Fibroblast of lung (primary cell): ENCODE results near the gene PCMTD2. TPM values are rescaled to one million over a fixed set of nuclear protein-coding genes. Genes with fewer than 3 reads are reported as not detected.

Source experiments
- DNase-seq, 2 donors: peaks; one replicate each; pipeline versions ENCODE4 v3.0.0 to v3.0.0-alpha.2; 2010; ENCODE audit warnings: low read depth in 2 of 2
- H2AFZ ChIP-seq: 2 replicates; pipeline ENCODE4 v1.5.1; 2012; ENCODE audit warnings: low read length, control low read depth, inconsistent platforms
- H3K27ac ChIP-seq: 2 replicates; pipeline ENCODE4 v1.5.1; 2011; ENCODE audit warnings: low read length, control low read depth; ENCODE audit not compliant: insufficient read depth
- H3K27me3 ChIP-seq: 2 replicates; pipeline ENCODE4 v1.5.1; 2011; ENCODE audit warnings: mild to moderate bottlenecking, low read length; ENCODE audit not compliant: control insufficient read depth, insufficient read depth
- H3K36me3 ChIP-seq: 2 replicates; pipeline ENCODE4 v1.5.1; 2011; ENCODE audit warnings: low read length; ENCODE audit not compliant: control insufficient read depth, insufficient read depth
- H3K4me1 ChIP-seq: 2 replicates; pipeline ENCODE4 v1.5.1; 2011; ENCODE audit warnings: low read length; ENCODE audit not compliant: control insufficient read depth, insufficient read depth; ENCODE audit errors: extremely low read depth
- H3K4me2 ChIP-seq: 2 replicates; pipeline ENCODE4 v1.5.1; 2011; ENCODE audit warnings: low read length, control low read depth; ENCODE audit not compliant: insufficient read depth; ENCODE audit errors: extremely low read depth
- H3K4me3 ChIP-seq, 4 experiments: fragments of 200-600 bp in 1 of 4; sonication (generic) in 1 of 4; replicated peaks in 1 of 4; 2 replicates each; pipeline ENCODE4 v1.5.1; 2011 to 2016; ENCODE audit warnings: low read length in 4 of 4, low read depth in 3 of 4, mild to moderate bottlenecking in 3 of 4, control low read depth in 2 of 4, inconsistent platforms in 1 of 4, mixed read lengths in 1 of 4; ENCODE audit not compliant: insufficient read depth in 1 of 4; ENCODE audit errors: control extremely low read depth in 1 of 4
- H3K79me2 ChIP-seq: 2 replicates; pipeline ENCODE4 v1.5.1; 2012; ENCODE audit warnings: mild to moderate bottlenecking, low read length, inconsistent platforms; ENCODE audit not compliant: control insufficient read depth, insufficient read depth
- H3K9ac ChIP-seq: 2 replicates; pipeline ENCODE4 v1.5.1; 2011; ENCODE audit warnings: mild to moderate bottlenecking, low read length, control low read depth; ENCODE audit not compliant: insufficient read depth
- H3K9me3 ChIP-seq: 2 replicates; pipeline ENCODE4 v1.5.1; 2012; ENCODE audit warnings: low read depth, low read length; ENCODE audit not compliant: control insufficient read depth, insufficient read depth
- H4K20me1 ChIP-seq: 2 replicates; pipeline ENCODE4 v1.5.1; 2011; ENCODE audit warnings: low read length; ENCODE audit not compliant: control insufficient read depth, insufficient read depth; ENCODE audit errors: extremely low read depth
- EZH2 ChIP-seq: IDR thresholded peaks from 2 replicates; pipeline ENCODE4 v1.5.1; 2012; ENCODE audit warnings: low read length, control low read depth, mild to moderate bottlenecking; ENCODE audit errors: missing control alignments
- polyA plus RNA-seq, 2 donors: library from polyadenylated mRNA; depleted of rRNA in 1 of 2; stranded (reverse) in 1 of 2; unstranded in 1 of 2; fragments of >200 nt; gene quantifications; 2 replicates each; pipeline ENCODE4 v1.2.1, GENCODE V29; 2011 to 2012; ENCODE audit warnings: missing spikeins in 1 of 2
- total RNA-seq: library from RNA; depleted of rRNA; stranded (reverse); fragments of >200 nt; gene quantifications from 2 replicates; pipeline ENCODE4 v1.2.1, GENCODE V29; 2014
- TF ChIP-seq, protein P1 (sequence below), 2 donors: IDR thresholded peaks in 1 of 2; conservative IDR thresholded peaks in 1 of 2; 1 replicate in 1 of 2; 2 replicates in 1 of 2; pipeline ENCODE4 v1.5.1; 2011 to 2012; ENCODE audit warnings: low read length in 2 of 2, control low read depth in 1 of 2, inconsistent platforms in 1 of 2, low read depth in 1 of 2, mild to moderate bottlenecking in 1 of 2

Gene PCMTD2
- total and polyA plus RNA-seq, 2 donors (not counting 1 experiment from before 2014, with no cell fraction given) = 39.5 to 42.9 TPM

DNA sequence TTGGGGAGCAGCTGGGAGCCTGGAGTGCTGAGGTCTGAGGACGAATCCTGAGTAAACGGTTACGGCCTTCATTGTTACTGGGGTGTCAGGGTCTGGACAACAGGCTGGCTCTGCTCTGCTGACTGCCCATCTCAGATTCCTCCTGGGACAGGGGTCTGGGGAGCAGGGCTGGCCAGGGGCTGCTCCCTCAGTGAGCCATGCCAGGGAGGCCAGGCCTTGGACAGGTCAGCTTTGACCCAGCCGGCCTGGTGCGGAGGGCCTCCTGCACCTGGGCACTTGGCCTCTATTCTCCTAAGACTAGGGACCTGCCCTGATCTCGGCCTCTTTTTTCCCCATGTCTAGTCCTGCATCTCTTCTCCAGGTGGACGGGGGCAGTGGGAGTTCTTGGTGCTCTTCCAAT, 46.4 kb upstream of the PCMTD2 start:
- Histone ChIP-seq H3K4me1 (no peaks in the 10 kb centered on the region), H3K36me3 (no peaks in the 10 kb centered on the region), H3K4me2 (no peak overlapping the region), H3K9me3 (no peaks in the 10 kb centered on the region), H3K27me3 (peaks cover 9% of the 10 kb centered on the region), H3K79me2 (no peaks in the 10 kb centered on the region), H3K4me3 (no peak overlapping the region), H3K9ac (no peak overlapping the region), H4K20me1 (no peaks in the 10 kb centered on the region), H2AFZ (no peak overlapping the region), H3K27ac (no peak overlapping the region)
- DNase-seq = no peak
- no peak for TF ChIP-seq EZH2
- TF ChIP-seq, protein P1, sequence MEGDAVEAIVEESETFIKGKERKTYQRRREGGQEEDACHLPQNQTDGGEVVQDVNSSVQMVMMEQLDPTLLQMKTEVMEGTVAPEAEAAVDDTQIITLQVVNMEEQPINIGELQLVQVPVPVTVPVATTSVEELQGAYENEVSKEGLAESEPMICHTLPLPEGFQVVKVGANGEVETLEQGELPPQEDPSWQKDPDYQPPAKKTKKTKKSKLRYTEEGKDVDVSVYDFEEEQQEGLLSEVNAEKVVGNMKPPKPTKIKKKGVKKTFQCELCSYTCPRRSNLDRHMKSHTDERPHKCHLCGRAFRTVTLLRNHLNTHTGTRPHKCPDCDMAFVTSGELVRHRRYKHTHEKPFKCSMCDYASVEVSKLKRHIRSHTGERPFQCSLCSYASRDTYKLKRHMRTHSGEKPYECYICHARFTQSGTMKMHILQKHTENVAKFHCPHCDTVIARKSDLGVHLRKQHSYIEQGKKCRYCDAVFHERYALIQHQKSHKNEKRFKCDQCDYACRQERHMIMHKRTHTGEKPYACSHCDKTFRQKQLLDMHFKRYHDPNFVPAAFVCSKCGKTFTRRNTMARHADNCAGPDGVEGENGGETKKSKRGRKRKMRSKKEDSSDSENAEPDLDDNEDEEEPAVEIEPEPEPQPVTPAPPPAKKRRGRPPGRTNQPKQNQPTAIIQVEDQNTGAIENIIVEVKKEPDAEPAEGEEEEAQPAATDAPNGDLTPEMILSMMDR (conservative IDR thresholded peaks at IDR 0.05 in 1 of 2, IDR thresholded peaks at IDR 0.05 in 1 of 2; ENCODE audit: low read depth in 1 of 2, low read length in 2 of 2) = no peak

DNA sequence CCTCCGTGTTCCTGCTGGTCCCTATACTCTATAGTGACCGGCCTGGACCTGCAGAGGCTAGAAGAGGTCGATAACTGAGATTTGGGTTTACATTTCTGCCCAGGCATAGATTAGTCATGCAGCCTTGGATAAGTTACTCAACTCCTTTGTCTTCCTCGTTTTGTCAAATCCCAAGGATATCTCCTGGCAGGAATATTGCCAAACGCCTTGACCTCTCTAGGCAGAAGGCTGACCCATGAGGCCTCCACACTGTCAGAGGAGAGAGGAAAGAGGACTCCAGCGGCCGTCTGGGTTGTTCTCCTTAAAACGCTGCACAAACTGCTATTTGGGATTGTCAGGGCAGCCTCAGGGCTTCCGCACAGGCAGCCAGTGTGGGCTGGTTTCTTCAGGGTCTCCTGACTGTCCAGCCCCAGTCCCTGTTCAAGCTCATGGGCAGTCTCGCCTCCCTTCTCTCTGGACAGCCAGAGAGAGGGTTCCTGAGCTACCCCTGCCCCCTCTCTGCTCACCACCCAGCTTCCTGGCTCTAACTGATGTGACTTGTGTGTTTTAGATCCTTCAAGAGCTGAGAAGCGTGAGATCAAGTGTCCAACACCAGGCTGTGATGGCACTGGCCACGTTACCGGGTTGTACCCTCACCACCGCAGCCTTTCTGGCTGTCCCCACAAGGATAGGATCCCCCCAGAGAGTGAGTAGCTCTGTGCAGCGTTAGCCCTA, 44.7 kb upstream of the PCMTD2 start:
- Histone ChIP-seq H3K4me1 (no peaks in the 10 kb centered on the region), H3K4me3 (no peak overlapping the region), H3K79me2 (no peaks in the 10 kb centered on the region), H3K27ac (no peak overlapping the region), H3K9ac (no peak overlapping the region), H4K20me1 (no peaks in the 10 kb centered on the region), H3K4me2 (no peak overlapping the region), H2AFZ (no peak overlapping the region), H3K27me3 (peaks cover 9% of the 10 kb centered on the region), H3K9me3 (no peaks in the 10 kb centered on the region), H3K36me3 (no peaks in the 10 kb centered on the region)
- TF ChIP-seq, protein P1 (conservative IDR thresholded peaks at IDR 0.05 in 1 of 2, IDR thresholded peaks at IDR 0.05 in 1 of 2; ENCODE audit: low read depth in 1 of 2, low read length in 2 of 2) = no peak
- no peak for TF ChIP-seq EZH2
- DNase-seq = no peak

DNA sequence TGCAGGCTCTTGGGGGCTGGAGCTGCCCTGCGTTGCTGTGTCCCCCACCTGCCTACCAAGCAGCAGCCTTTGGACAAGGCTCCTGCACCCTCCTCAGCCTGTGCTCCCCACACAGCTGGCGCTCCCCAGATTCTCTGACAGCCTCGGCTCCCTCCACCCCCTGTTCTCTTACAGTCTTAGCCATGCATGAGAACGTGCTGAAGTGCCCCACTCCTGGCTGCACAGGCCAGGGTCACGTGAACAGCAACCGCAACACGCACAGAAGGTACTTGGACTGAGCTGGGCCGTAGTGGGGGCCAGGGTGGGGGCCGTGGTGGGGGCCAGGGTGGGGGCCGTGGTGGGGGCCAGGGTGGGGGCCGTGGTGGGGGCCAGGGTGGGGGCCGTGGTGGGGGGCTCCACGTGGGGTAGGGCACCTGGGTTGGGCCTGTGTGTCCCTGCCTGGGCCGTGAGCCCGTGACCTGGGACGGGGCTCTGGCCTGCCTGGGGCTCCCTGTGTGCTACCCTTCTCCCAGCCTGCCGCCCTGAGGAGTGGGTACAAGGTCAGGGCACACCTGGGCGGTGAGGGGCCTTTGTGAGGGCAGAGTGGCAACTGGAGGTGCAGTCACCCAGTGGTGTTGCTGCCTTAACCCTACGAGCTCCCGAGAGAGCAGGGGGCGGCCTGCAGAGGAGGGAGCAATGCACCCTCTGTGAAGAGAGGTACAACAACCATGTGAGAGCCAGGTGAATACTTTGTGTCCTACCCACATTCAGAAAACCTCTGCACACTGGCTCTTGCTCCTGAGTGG, 43.5 kb upstream of the PCMTD2 start:
- H3K4me1 ChIP-seq = no peaks in the 10 kb centered on the region

More for the DNA sequence above, 43.5 kb upstream of the PCMTD2 start:
- no peak overlapping the region for H2AFZ ChIP-seq
- no peaks in the 10 kb centered on the region for H3K79me2 ChIP-seq
- H3K27me3 ChIP-seq = peaks cover 9% of the 10 kb centered on the region
- H4K20me1 ChIP-seq = no peaks in the 10 kb centered on the region
- H3K36me3 ChIP-seq = no peaks in the 10 kb centered on the region
- H3K27ac ChIP-seq = no peak overlapping the region
- H3K9me3 ChIP-seq = no peaks in the 10 kb centered on the region
- no peak overlapping the region for H3K9ac ChIP-seq
- no peak overlapping the region for H3K4me2 ChIP-seq
- TF ChIP-seq, protein P1 (conservative IDR thresholded peaks at IDR 0.05 in 1 of 2, IDR thresholded peaks at IDR 0.05 in 1 of 2; ENCODE audit: low read depth in 1 of 2, low read length in 2 of 2) = no peak
- TF ChIP-seq EZH2 = no peak
- no peak for DNase-seq
- H3K4me3 ChIP-seq = no peak overlapping the region
